ENCODE measurements around the gene SPPL2B.
"Not testable (repeated sequence)": the region's sequence is repeated elsewhere in the genome, so short reads cannot be mapped to it uniquely, and the experiment has no call there.

SPPL2B gene, protein sequence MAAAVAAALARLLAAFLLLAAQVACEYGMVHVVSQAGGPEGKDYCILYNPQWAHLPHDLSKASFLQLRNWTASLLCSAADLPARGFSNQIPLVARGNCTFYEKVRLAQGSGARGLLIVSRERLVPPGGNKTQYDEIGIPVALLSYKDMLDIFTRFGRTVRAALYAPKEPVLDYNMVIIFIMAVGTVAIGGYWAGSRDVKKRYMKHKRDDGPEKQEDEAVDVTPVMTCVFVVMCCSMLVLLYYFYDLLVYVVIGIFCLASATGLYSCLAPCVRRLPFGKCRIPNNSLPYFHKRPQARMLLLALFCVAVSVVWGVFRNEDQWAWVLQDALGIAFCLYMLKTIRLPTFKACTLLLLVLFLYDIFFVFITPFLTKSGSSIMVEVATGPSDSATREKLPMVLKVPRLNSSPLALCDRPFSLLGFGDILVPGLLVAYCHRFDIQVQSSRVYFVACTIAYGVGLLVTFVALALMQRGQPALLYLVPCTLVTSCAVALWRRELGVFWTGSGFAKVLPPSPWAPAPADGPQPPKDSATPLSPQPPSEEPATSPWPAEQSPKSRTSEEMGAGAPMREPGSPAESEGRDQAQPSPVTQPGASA

DNA sequence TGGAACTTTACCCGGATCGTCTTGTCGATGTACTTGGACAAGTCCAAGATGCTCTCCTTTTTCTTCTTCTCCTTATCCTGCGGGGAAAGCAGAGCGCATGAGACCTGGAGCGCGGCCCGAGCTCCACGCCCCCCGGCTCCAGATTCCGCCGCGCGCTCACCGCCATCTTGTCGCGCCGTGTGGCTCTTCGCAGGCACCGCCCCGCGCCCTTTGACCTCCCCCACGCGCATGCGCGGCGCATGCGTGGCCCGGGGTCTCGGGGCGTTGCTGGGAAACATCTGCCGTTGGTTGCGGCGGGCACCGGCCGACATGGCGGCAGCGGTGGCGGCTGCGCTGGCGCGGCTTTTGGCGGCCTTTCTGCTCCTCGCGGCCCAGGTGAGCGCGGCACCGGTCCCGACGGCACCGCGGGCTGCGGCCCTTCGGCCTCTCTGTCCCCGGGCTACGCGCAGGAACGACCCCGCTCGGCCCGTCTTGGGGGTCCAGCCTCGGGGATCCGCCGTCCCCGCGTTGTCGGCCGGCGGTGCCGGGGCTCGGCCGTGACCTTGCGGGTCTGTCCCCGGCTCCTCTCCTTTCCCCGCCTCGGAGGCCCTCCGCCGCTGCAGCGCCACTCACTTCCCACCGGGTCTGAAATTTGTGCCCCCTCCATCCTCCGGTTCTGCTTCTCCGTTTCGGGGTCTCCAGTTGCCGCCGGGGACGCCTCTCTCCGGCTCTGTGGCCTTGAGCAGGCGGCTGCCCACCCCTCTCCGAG lies at the start of gene SPPL2B, which contains the start of gene LSM7:
SPPL2B (plus strand) TSS at position 284 of the 748 bp plus-strand sequence; CDS start at position 310, 26 bp downstream.
LSM7 (minus strand) TSS at position 186 of the 748 bp plus-strand sequence; CDS start at position 166, 20 bp downstream.
- DNase-seq (ENCODE audit: low spot score): peak; percentile 99

DNA sequence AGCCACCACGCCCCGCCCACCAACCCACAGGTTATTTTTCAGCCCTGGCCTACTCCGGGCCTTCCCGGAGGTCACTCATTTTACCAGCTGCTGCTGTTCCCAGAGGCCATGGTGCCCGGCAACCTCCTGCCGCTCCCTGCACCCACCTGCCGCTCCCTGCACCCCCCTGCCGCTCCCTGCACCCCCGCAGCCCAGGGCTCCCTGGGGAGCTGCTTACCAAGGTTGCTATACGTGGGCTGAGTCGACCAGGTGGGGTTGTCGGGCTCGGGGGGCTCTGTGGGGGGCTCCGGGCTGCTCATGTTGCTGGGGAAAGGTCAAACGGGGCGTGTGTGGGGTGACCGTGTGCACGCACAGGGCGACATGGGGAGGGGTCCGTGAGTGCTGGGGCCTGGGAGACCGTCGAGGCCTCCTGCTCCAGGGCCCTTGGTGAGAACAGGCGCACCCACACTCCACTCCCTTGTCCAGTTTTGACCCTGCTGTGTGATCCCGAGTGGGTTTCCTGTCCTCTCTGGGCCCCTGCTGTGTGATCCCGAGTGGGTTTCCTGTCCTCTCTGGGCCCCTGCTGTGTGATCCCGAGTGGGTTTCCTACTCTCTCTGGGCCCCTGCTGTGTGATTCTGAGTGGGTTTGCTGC lies 47.7 kb upstream of the SPPL2B start:
- no peak for DNase-seq (ENCODE audit: low spot score)

DNA sequence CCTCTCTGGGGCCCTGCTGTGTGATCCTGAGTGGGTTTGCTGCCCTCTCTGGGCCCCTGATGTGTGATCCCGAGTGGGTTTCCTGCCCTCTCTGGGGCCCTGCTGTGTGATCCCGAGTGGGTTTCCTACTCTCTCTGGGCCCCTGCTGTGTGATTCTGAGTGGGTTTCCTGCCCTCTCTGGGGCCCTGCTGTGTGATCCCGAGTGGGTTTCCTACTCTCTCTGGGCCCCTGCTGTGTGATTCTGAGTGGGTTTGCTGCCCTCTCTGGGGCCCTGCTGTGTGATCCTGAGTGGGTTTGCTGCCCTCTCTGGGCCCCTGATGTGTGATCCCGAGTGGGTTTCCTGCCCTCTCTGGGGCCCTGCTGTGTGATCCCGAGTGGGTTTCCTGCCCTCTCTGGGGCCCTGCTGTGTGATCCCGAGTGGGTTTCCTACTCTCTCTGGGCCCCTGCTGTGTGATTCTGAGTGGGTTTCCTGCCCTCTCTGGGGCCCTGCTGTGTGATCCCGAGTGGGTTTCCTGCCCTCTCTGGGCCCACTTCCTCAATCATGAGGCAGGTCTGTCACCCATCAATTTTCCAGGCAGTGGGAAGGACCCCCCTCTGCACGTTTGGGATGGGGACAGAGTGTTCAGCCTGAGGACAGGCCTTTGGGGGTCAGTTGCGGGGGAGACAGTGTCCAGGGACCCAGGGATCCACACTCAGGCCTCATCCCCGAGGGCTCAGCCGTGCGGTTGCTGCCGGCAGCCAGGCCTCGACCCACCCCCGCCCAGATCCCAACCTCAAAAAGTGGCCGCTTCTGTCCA lies 47.0 kb upstream of the SPPL2B start:
- DNase-seq (ENCODE audit: low spot score): not testable (repeated sequence)

- DNase-seq (ENCODE audit: low spot score): no peak
These were observed 46.2 kb upstream of the SPPL2B start, which contains the start of gene PEAK3 for GRCh38 chr19:2282062-2282861. PEAK3 (minus strand) TSS chr19:2282175; CDS start chr19:2280931, 1,244 bp downstream.

DNA sequence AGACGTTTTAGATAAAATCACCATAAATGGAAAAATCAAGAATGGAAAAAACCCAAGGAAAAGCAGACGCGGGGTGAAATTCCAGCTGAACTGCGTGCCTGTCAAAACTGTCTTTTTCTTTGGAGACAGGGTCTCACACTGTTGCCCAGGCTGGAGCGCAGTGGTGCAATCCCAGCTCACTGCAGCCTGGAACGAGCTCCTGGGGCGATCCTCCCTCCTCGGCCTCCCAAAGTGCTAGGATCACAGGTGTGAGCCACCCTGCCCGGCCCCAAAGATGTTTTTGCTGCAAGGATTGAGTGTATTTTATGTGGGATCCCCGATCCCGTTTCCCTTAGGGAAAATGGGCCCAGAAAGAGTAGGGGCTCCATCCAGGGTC lies 45.6 kb upstream of the SPPL2B start:
- DNase-seq (ENCODE audit: low spot score): no peak

GRCh38 chr19:2283835-2284507 lies 44.5 kb upstream of the SPPL2B start:
- DNase-seq (ENCODE audit: low spot score): no peak

- DNase-seq (ENCODE audit: low spot score): no peak
These were observed 41.9 kb upstream of the SPPL2B start for GRCh38 chr19:2286402-2287140.

DNA sequence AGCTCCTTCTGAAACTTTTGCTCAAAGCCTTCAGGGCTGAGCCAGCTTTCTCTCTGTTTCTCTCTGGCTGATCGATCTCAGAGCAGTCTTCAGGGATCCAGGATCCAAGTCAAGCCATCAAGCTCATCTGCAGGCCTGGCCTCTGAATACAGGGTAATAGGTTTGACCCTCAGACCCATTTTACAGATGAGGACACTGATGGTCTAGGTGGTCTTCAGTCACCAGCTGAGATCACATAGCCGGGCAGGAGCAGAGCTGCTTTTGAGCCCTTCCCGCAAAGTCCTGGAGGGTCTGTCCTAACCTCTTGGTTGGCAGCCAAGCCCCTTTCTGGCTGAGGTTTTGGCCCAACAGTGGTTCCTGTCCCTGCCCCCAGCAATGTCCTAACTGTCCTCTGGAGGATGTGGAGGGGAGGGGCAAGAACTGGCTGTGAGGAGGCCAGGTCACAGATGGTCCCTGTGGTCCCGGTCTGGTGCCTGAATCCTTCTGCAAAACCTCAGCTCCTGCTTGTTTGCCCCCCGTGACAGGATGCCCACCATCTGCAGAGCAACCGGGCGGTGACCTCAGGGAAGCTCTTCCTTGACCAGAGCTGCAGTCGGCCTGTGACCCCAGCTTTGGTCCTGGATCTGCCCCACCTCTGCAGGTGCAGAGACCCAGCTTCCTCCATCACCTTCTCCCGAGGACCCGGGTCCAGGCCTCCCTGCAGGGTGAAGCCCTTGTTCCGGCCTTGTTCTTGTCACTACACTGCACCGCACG lies 40.7 kb upstream of the SPPL2B start:
- DNase-seq (ENCODE audit: low spot score): no peak

DNA sequence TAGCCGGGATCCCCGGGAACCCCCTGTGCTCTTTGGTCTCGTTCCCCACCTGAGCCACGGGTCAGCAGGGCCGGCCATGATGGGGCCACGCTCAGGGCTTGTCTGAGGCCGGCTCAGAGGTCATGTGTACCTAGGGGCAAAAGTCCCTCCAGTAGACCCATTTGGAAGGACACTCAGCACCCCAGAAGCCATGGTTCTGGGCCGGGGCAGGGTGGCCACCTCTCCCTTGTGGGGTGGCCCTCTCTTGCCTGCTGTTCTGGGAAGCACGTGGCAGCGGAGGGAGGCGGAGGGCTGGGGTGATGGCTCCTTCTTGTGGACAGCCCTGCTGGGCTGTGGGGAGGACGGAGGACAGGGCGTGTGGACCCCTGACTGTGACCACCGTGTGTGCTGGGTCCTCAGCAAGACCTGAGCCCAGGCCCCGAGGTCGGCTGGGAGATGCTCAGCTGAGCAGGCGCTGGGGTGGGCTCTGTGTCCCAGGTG lies 40.1 kb upstream of the SPPL2B start:
- no peak for DNase-seq (ENCODE audit: low spot score)

DNA sequence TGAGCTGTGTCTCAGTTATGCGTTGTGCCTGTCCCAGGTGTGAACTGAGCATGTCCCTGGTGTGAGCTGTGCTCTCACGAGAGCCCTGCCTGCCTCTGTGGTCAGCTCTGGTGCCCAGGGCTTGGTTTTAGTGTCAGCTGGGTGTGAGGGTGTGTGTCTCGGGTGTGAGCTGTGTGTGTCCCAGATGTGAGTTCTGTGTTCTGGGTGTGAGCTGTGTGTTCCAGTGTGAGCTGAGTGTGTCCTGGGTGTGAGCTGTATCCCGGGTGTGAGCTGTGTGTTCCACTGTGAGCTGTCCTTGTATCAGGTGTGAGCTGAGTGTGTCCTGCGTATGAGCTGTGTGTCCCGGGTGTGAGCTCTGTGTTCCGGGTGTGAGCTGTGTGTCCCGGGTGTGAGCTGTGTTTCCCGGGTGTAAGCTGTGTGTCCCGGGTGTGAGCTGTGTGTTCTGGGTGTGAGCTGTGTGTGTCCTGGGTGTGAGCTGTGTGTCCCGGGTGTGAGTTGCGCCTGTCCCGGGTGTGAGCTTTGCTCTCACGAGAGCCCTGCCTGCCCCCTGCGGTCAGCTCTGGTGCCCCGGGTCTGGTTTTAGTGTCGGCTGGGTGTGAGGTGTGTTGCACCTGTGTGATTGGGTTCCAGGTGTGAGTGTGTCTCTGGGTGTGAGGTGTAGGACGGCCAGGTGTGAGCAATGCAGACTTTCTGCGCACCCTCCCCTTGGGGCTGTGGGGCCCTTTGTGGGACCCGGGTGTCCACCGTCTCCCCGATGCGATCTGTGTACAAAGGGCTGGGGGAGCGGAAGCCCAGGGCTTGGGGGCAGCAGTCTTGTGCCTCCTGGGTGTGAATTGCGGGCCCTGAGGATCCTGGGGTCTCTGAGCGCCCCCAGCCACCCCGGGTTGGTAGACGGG lies 39.4 kb upstream of the SPPL2B start:
- DNase-seq (ENCODE audit: low spot score): no peak

DNA sequence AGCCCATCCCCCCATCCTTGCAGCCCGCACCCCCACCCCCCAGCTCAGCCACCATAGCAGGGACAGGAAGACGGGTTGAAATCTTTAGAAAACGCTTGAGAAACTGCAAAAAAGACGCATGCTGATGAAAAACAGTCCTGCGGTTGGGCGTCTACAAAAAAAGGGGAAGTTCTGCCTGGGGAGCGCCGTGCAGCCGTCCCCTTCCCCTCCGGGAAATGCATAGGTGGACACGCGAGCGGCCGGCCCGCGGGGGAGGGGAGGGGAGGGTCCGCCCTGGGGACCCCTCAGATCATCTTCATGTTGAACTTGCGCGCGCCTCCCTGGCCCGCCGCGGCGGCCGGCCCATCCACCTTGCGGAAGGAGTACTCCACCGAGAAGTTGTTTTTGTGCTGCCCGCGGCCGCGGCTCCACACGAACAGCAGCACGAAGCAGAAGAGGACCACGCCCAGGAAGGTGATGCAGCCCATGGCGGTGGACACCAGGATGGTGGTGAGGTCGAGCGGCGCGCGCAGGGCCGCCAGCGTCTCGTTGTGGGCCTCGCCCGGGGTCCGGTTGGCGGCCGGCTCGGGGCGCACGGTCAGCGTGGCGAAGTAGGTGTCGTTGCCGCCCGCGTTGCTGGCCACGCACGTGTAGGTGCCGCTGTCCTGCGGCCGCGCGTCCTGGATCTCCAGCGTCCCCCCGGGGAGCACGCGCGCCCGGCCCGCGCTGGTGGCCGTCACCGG lies 38.6 kb upstream of the SPPL2B start:
- DNase-seq (ENCODE audit: low spot score): no peak

DNA sequence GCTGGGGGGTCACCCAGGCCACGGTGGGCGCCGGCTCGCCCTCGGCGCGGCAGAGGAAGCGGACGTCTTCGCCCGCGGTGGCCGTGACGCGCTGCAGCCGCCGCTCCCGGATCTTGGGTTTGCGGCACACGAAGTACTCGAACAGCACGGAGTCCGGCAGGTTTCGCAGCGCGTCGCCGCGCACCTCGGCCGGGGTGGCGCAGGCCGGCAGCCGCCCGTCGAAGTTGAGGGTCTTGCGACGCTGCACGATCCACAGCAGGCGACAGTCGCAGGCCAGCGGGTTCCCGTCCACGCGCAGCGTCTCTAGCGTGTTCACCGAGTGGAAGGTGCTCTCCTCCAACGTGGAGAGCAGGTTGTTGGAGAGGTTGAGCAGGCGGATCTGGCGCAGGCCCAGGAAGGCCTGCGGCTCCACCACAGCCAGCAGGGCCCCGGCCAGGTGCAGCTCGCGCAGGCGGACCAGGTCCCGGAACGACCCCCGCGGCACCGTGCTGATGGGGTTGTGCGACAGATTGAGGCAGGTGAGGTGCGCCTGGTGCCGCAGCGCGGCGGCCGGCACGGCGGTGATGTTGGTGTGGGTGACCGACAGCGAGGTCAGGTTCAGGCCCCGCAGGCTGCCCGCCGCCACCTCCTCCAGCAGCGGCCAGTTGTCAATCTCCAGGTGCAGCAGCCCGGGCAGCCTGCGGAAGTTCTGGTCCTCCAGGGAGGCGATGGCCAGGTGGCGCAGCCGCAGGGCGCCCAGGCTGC lies 37.9 kb upstream of the SPPL2B start:
- DNase-seq (ENCODE audit: low spot score): no peak

DNA sequence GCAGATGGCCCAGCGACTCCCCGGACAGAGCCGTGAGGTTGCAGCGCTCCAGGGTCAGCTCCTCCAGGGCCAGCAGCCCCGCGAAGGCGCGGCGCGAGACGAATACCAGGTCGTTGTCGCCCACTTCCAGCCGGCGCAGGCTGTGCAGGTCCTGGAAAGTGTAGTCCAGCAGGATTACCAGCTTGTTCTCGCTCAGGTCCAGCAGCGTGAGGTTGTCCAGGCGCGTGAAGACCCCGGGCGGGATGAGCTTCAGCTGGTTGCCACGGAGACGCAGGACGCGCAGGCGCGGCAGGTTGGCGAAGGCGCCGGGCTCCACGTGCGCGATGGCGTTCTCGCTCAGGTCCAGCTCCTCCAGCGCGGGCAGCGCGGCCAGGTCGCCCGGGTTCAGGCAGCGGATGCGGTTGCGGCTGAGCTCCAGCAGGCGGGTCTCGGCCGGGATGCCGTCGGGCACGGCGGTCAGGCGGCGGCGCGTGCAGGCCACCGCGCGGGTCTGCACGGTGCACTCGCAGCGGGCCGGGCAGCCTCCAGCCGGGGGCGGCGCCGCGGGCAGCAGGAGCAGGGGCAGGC lies 37.2 kb upstream of the SPPL2B start:
- no peak for DNase-seq (ENCODE audit: low spot score)

DNA sequence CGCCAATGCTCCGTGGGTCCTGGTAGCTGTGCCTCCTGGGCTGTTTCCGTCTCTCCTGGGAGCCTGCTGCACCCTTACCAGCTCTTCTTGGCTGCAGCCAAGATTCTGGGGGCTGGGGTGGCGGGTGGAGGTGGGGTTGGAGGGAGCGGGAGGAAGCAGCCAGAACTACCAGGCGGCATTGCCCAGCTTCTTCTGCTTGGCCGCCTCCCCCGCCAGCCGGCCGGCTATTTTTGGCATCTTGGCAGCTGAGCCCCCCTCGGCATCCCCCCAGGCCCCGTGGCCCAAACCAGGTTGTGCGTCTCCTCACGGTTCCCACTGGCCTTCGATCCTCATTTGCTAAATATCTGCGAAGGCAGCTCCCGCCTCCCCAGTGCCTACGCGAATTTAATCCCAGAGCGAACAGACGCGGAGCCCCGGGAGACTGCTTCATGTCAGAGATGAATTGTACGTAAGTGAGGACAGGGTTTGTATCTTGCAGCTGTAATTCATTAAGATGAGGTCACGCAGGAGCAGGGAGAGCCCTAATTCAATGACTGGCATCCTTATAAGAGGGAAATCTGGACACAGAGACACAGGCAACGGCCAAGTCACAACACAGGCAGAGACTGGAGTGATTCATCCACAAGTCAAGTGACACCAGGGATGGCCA lies 33.7 kb upstream of the SPPL2B start:
- no peak for DNase-seq (ENCODE audit: low spot score)

DNA sequence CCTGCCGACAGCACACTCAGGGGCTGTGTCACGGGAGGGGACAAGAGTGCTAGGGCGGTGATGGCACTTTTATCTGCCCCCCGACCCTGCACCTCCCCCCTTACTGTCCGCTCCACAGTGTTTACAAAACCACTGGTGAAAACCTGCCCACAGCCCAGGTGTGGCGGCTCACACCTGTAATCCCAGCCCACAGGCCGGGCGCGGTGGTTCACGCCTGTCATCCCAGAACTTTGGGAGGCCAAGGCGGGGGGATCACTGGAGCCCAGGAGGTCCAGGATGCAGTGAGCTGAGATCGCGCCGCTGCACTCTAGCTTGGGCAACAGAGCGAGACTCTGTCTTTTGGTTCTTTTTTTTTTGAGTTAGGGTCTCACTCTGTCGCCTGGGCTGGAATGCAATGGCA lies 32.3 kb upstream of the SPPL2B start:
- DNase-seq (ENCODE audit: low spot score): no peak
